HAP-1 (cell line): ENCODE results near the gene SETD7.

ENCODE experiments used
- DNase-seq, 2 experiments: peaks; one replicate each; pipeline ENCODE4 v3.0.0-alpha.2; 2016 to 2020; ENCODE audit warnings: low spot score in 2 of 2
- H3K27me3 ChIP-seq: fragments of 250-450 bp; sonication (Bioruptor Pico); 2 replicates; pipeline ENCODE4 v1.5.1; 2020; ENCODE audit warnings: low read depth, mild to moderate bottlenecking, moderate library complexity
- H3K36me3 ChIP-seq: fragments of 250-450 bp; sonication (Bioruptor Pico); replicated peaks from 2 replicates; pipeline ENCODE4 v1.5.1; 2020; ENCODE audit warnings: mild to moderate bottlenecking
- H3K4me1 ChIP-seq: fragments of 250-450 bp; sonication (Bioruptor Pico); 2 replicates; pipeline ENCODE4 v1.5.1; 2020; ENCODE audit warnings: mild to moderate bottlenecking
- H3K4me3 ChIP-seq: fragments of 250-450 bp; sonication (Bioruptor Pico); 2 replicates; pipeline ENCODE4 v1.5.1; 2020; ENCODE audit warnings: mild to moderate bottlenecking, moderate library complexity
- H3K9me3 ChIP-seq: fragments of 250-450 bp; sonication (Bioruptor Pico); 2 replicates; pipeline ENCODE4 v1.5.1; 2020; ENCODE audit warnings: mild to moderate bottlenecking, moderate library complexity
- in situ Hi-C: fragments of 300-500 bp; cut with MboI; formaldehyde crosslinking; loops from 3 replicates; pipeline ENCODE4 v1.14.3; 2020; ENCODE audit warnings: low sequenced_read_pairs, inconsistent platforms, mixed read lengths

Gene SETD7

DNA sequence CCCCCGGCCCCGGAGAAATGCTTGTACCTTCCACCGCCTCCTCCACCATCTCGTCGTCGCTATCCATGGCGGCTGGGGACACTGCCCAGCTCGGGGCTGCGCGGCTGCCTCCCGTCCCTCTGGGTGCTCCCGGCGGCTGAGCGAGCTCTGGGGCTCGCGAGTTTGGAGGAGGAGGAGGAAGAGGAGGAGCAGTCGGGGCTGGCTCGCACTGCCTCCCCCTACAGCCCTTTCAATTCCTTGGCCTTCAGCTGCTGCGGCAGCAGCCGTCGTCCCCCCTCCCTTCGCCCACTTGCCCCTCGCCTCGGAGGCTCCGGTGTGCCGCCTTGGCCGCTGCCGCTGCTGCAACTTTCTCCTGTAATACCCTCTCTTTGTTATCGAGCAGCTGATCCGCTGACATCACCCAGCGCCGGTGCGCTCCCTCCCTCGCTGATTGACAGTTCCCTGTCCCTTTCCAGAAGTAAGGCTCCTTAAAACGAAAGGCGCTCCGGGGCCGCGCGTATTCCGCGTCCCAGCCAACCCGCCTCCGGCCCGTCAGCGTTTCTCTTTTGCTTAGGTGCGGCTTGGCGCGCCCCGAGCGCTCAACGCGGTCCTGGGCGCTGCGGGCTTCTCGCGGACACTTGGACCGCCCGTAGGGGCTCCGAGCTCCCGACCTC lies at the start of gene SETD7:
Gene SETD7 (minus strand): TSS at position 149 of the 653 bp plus-strand sequence. CDS start 82 bp downstream, at position 67.
- H3K9me3 ChIP-seq = no peaks in the 10 kb centered on the region
- DNase-seq = peak; percentile 73 to 85
- in situ Hi-C loops = no loop called here
- peaks cover 24% of the 10 kb centered on the region for H3K4me1 ChIP-seq
- H3K27me3 ChIP-seq = no peaks in the 10 kb centered on the region
- H3K36me3 ChIP-seq = no peaks in the 10 kb centered on the region
- peak within 1 kb of the TSS; percentile 69 for H3K4me3 ChIP-seq

DNA sequence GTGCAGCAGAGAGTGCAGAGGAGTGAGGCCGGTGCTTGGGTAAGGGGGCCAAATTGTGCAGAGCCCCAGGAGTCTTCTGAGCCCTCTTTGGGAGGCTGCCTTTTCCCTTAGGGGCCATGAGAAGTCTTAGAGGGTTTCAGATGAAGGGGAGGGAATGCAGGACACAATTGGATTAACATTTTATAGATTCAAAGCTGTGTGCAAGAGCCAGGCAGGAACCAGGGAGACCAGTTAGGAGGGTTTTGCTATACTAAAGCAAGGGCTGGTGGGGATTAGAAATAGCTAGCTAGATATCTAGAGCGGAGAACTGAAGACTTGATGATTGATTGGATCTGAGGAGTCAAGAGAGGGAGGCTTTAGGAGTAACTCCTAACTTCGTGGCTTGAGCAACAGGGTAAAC lies 49.5 kb upstream of the SETD7 start:
- Histone ChIP-seq H3K27me3 (no peaks in the 10 kb centered on the region), H3K4me1 (peaks cover 51% of the 10 kb centered on the region), H3K9me3 (no peaks in the 10 kb centered on the region), H3K4me3 (no peak overlapping the region; the same call in 1 of the 2 replicates), H3K36me3 (no peaks in the 10 kb centered on the region)
- DNase-seq = peak; percentile 60 to 88
- in situ Hi-C loops = loop anchor here (10.0 kb wide), 1 partner anchor 49 kb away; no protein-coding TSS in a partner anchor

DNA sequence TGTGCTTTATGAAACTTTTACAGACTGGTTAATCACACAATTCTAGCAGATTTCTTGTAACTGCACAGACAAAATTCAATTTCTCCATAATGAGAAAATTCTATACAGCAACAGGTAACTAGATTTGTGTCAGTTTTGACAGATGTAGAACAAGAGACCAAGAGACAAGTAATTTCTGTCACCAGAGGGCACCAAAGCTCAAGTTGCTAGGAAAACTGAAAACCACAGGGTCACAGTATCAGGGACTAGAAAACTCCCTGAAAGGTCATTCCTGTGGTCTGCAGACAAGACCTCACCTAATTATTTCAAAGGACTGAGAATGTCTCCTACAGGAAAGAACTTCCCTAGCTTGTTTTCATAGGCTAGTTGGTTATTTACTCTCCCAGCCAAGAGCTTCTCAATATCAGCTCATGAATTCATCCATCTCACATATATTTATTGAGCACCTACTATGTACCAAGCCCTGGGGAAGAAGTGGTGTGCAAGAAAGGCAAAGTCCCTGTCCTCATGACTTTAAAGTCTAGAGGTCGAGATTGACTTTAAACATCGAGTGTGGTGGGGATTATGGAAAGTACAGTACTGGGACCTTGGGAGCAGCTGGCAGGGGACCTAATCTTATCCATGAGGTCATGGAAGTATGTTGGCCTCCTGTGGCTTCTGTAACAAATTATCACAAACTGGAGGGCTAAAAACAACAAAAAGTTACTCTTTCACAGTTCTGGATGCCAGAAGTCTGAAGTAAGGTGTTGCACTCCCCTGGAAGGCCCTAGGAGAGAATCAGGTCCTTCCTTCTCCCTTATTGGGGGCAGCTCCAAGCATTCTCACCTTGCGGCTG lies 47.8 kb upstream of the SETD7 start:
- peak; percentile 74 to 75 for DNase-seq
- H3K4me3 ChIP-seq = no peak overlapping the region
- H3K9me3 ChIP-seq = no peaks in the 10 kb centered on the region
- no peaks in the 10 kb centered on the region for H3K27me3 ChIP-seq
- H3K36me3 ChIP-seq = no peaks in the 10 kb centered on the region
- in situ Hi-C loops = loop anchor here (10.0 kb wide), 1 partner anchor 51 kb away; no protein-coding TSS in a partner anchor
- H3K4me1 ChIP-seq = peaks cover 38% of the 10 kb centered on the region

DNA sequence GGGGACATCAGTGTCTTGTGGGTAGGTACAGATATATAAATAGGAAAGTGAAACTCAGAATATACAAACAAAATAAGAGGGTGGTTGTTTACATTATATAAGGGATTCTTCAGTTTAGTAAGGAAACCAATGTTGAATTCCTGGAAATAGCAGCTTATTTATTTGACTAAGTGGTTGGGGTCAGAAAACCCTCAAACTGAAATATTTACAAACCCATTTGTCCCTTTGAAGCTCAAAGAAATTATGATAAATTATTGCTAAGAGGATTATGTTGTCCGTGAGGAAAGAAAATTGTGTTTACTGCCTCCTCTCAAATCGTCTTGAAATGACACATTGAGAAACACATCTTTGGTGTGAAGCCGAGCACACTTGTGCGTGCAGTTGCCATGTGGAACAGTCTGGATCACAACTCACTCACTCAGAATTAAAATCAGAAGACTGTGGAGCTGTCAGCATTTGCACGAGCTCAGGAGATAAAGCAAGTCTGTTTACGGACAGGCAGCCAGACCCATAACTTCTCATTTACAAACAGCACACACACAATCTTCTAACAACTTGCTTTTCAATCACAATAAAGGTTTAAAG lies 46.8 kb upstream of the SETD7 start:
- no peaks in the 10 kb centered on the region for H3K9me3 ChIP-seq
- in situ Hi-C loops = loop anchor here (10.0 kb wide), 1 partner anchor 52 kb away; no protein-coding TSS in a partner anchor
- no peaks in the 10 kb centered on the region for H3K36me3 ChIP-seq
- peaks cover 29% of the 10 kb centered on the region for H3K4me1 ChIP-seq
- no peak for DNase-seq
- no peak overlapping the region for H3K4me3 ChIP-seq
- no peaks in the 10 kb centered on the region for H3K27me3 ChIP-seq

DNA sequence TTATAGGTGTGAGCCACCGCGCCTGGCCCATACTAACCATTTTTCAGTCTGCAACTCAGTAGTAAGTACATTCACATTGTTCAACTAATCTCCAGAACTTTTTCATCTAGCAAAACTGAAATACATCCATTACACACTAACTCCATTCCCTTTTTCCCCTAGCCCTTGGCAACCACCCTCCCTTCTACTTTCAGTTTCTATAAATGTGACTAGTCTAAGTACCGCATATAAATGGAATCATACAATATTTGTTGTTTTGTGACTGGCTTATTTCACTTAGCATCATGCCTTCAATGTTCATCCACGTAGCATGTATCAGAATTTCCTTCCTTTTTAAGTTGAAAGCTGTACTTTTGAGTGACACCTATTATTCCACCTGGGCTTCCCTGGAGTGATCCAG lies 44.6 kb upstream of the SETD7 start:
- no peaks in the 10 kb centered on the region for H3K36me3 ChIP-seq
- no peak for DNase-seq
- H3K4me1 ChIP-seq = peaks cover 20% of the 10 kb centered on the region
- in situ Hi-C loops = loop anchor here (10.0 kb wide), 1 partner anchor 54 kb away; no protein-coding TSS in a partner anchor
- H3K27me3 ChIP-seq = no peaks in the 10 kb centered on the region
- no peak overlapping the region for H3K4me3 ChIP-seq
- H3K9me3 ChIP-seq = no peaks in the 10 kb centered on the region

DNA sequence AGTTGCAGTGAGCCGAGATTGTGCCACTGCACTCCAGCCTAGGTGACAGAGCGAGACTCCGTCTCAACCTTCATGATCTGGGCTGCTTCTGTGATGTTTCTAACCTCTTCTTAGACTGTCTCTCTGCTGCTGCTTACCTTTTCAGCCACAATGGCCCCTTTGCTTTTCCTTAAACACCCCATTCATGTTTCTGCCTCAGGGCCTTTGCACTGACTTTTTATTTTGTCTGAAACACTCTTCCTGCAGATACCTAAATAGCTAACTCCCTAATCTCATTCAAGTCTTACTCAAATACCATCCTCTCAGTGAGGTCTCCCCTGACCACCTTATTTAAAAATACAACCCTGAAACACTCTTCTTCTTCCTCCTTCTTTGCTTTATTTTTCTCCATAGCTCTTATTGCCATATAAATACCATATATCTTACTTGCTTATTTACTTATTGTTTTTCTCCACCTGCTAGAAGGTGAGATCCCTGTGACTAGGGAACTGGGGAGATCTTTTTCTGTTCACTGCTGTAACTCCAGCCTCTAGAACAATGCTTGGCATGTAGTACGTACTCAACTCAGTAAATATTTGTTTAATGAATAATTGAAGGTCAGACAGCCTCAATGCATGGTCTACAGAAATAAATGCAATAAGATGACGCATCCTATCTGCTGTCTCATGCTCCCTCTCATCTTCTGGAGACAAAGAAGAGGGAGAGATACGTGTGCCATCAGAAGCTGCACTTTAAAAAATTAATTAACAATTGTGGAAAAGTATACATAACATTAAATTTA lies 43.8 kb upstream of the SETD7 start:
- no peak for DNase-seq
- Histone ChIP-seq H3K9me3 (no peaks in the 10 kb centered on the region), H3K4me3 (no peak overlapping the region), H3K36me3 (no peaks in the 10 kb centered on the region), H3K4me1 (peaks cover 19% of the 10 kb centered on the region), H3K27me3 (no peaks in the 10 kb centered on the region)
- in situ Hi-C loops = loop anchor here (10.0 kb wide), 1 partner anchor 55 kb away; no protein-coding TSS in a partner anchor

DNA sequence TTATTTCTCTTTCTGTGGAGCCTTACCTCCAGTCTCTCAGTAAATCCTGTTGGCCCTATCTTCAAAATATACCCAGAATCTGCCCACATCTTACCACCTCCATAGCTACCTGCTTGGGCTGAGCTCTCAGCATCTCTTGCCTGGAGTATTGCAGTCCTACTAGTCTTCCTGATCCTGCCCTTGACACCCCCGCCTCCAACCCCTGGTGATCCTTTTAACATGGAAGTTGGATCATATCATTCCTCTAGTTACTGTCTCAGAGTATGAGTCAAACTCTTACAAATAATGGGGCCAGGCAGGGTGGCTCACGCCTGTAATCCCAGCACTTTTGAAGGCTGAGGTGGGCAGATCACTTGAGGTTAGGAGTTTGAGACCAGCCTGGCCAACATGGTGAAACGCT lies 43.1 kb upstream of the SETD7 start:
- H3K9me3 ChIP-seq = no peaks in the 10 kb centered on the region
- in situ Hi-C loops = no loop called here

DNA sequence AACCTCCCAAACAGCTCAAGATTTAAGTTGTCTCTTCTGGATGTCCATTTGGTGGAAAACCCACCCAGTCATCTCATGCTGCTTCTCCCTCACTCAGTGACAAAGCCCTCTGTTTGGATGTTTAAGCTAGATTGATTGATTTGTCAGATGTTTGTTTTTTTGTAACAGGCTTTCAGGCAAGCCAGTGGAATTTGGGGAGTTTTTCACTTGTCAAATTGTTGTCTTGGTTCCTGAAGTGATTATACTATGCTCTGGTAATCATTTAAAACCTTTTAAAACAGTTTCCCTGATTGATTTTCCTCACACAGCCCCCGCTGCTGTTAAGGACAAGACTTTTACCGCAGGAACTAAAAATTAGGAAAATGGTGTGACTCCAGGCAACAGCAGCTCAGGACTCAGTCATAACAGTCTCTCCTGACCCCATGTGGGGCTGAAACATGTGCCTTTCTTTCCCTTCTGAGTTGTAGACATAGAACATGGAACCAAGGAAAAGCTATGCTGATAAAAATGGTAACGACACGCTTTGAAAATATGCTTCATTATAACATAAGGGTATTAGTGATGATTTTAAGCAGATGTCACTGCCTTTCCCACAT lies 40.8 kb upstream of the SETD7 start:
- H3K36me3 ChIP-seq = no peaks in the 10 kb centered on the region
- in situ Hi-C loops = no loop called here
- no peaks in the 10 kb centered on the region for H3K27me3 ChIP-seq
- H3K9me3 ChIP-seq = no peaks in the 10 kb centered on the region
- no peak for DNase-seq
- peaks cover 19% of the 10 kb centered on the region for H3K4me1 ChIP-seq
- H3K4me3 ChIP-seq = no peak overlapping the region

More for the DNA sequence above, 43.1 kb upstream of the SETD7 start:
- Histone ChIP-seq H3K36me3 (no peaks in the 10 kb centered on the region), H3K4me3 (no peak overlapping the region), H3K4me1 (peaks cover 19% of the 10 kb centered on the region), H3K27me3 (no peaks in the 10 kb centered on the region)
- no peak for DNase-seq

DNA sequence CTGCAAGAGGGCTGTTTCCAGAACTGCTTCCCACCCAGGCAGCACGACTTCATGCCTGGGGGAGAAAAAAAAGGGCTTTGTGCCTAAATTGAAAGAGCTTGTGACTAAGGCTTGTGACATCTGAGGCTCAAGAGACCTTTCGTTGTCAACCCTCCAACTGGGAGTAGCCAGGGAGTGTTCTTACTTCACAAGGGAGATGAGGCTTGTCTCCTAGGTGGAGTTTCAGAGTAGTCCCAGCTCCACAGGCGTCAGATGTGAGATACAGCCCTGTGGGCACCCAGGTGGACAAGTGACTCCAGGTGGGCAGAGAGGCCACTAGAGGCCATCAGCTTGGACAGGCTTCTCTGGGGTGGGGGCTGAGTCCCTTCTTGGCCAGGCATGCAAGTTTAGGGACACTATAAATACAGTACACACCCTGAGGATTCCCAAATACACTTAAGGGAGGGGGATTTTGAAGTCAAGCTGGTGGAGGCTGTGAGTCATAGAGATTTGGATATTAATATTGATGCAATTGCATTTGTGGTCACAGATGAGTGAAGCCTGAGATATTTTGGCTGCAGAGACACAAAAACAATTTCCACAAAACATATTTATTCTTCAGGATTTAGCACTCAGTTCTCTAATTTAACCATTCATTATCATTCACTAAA lies 40.1 kb upstream of the SETD7 start:
- Histone ChIP-seq H3K9me3 (no peaks in the 10 kb centered on the region), H3K4me3 (no peak overlapping the region), H3K27me3 (no peaks in the 10 kb centered on the region), H3K4me1 (peaks cover 19% of the 10 kb centered on the region), H3K36me3 (no peaks in the 10 kb centered on the region)
- in situ Hi-C loops = no loop called here
- DNase-seq = no peak

DNA sequence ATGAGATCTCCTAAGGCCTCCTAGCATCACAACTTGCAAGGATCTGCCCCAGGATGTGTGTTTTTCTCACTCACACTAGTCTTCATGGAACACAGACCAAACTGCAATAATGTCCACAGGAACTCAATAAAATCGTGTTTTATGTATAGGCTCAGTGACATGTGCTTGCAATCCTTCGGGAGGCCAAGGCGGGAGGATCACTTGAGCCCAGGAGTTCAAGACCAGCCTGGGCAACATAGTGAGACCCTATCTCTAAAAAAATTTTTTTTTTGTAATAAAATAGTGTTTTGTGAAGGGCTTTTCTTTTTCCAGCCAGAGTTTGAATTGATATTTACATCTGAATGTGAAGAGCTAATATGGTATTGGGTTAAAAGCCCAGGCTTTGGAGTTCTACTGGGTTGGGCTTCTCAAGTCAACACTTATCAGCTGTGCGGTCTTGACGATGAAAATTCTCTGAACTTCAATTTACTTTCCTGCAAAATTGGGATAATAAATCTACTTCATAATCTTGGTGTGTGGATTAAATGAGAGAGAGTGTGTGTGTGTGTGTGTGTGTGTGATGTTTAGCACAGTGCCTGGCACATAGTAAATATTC lies 38.7 kb upstream of the SETD7 start:
- H3K27me3 ChIP-seq = no peaks in the 10 kb centered on the region
- H3K9me3 ChIP-seq = no peaks in the 10 kb centered on the region
- H3K4me3 ChIP-seq = no peak overlapping the region
- DNase-seq = no peak
- H3K36me3 ChIP-seq = no peaks in the 10 kb centered on the region
- H3K4me1 ChIP-seq = peaks cover 19% of the 10 kb centered on the region
- in situ Hi-C loops = no loop called here

DNA sequence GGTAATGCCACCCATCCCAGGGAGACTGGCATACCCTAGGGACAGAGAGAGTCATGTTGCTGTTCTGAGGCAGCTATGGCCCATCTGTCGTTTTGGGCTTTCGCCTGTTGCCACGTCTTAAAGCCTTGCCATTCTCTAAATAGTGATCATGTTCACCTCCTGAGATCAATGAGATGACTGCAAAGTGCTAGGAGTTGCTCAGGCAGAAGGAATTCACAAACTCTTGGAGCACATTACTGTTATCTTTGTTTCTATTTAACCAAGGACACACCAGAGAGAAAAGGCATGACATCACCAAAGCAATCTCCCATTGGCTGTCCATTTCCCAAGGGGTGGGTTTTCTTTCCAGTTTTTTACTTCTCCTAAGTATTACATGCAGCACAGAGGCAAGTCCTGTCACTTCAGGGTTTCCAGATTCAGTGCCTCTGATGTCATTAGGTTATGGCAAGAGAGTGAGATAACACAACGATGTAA lies 37.1 kb upstream of the SETD7 start:
- Histone ChIP-seq H3K36me3 (no peaks in the 10 kb centered on the region), H3K4me1 (peaks cover 19% of the 10 kb centered on the region), H3K27me3 (no peaks in the 10 kb centered on the region), H3K4me3 (no peak overlapping the region), H3K9me3 (no peaks in the 10 kb centered on the region)
- in situ Hi-C loops = no loop called here
- no peak for DNase-seq

DNA sequence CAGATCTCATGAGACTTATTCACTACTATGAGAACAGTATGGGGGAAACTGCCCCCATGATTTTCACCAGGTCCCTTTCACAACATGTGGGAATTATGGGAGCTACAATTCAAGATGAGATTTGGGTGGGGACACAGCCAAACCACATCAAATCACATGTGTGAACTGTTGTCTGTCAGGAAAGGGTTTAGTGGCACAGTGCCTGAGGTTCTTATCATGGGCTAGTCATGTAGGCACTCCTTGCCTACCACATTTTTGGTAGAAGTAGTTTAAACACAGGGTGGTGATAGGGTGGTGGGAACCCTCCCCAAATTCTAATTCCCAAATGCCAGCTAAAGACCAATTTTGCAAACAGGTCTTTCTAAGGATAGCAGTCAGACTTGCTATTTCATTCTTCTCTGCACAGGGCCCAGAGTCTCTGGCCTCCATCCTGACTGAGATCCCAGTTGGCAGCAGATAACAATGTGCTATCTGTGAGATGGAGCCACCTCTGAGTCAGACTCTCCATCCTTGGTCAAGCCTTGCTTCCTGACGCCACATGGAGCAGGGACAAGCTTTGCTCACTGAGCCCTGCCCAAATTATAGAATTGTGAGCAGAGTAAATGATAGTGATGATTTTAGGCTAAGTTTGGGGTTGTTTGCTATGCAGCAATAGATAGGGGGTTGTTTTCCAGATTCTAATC lies 33.5 kb upstream of the SETD7 start:
- Histone ChIP-seq H3K36me3 (no peaks in the 10 kb centered on the region), H3K9me3 (no peaks in the 10 kb centered on the region), H3K4me1 (no peaks in the 10 kb centered on the region), H3K27me3 (no peaks in the 10 kb centered on the region), H3K4me3 (no peak overlapping the region)
- DNase-seq = no peak
- in situ Hi-C loops = no loop called here
